Measurements from ENCODE around the gene OTOGL.

DNA sequence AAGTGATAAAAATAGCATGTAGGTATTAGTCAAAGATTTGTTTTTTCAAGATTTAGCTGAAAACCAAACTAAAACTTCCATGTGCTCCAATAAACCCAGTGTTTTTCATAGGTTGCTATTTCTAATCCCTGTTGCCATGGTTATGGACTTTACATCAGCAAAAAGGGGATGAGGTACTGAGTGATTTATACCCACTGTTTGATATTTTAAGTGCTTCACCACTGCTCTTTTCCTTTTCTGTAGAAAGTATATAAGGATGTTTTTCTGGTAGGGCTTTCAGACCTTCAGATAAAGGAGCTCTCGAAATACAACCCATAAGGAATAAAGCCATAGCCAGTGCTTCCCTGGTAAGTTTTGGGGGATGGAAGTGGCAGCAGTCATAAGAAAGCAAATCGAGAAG lies at the start of gene OTOGL:
- no peak for TF ChIP-seq EZH2 (optimal IDR thresholded peaks at IDR 0.05; ENCODE audit: low read depth, low read length)
- TF ChIP-seq CTCF (IDR thresholded peaks at IDR 0.05; ENCODE audit: low read length), result no peak
- no peak for TF ChIP-seq EZH2phosphoT487 (IDR thresholded peaks at IDR 0.05; ENCODE audit: low read length)

Data from MM.1S (cell line).